ENCODE results near the gene ABCG8.

Gene ABCG8

DNA sequence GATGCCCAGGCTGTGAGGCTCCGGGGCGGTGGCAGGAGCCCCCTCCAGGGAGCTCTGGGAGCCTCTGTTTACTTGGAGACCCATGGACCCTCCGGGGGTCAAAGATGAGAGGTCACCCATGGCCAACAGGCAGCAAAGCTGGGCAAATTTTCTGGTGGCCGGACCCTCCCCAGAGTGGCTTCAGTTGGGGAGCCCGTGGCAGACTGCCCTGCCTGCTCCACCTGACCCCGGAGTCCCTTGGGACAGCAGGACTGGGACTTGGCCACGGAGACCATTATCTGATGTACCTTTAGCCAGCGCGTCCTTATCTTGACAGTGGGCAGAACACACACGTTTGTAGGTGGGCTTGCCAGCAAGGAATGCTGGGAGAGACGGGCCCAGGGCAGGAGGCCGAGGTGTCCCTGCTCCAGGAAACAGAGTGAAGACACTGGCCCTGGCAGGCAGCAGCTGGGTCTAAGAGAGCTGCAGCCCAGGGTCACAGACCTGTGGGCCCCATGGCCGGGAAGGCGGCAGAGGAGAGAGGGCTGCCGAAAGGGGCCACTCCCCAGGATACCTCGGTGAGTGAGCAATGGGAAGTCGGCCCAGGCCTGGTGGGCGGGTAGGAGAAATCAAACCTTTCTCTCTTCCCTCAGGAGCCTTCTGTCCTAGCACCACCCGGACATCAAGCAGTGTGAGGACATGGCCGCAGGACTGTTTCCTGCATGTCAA is at the start of gene ABCG8, which contains the start of gene ABCG5:
Gene ABCG8 (plus strand): TSS at position 412 of the 708 bp plus-strand sequence. CDS start 83 bp downstream, at position 495.
Gene ABCG5 (minus strand): TSS at position 280 of the 708 bp plus-strand sequence. CDS start 160 bp downstream, at position 120.
- Histone ChIP-seq H3K4me1 (no peaks in the 10 kb centered on the region), H3K36me3 (replicated peaks) (no peaks in the 10 kb centered on the region), H3K27me3 (ENCODE audit: low read depth) (no peaks in the 10 kb centered on the region; the same call in 1 of the 2 replicates), H3K4me3 (no peak within 1 kb of the TSS), H3K9me3 (no peaks in the 10 kb centered on the region)
- no peak for DNase-seq (ENCODE audit: low spot score in 2 of 2)
- in situ Hi-C loops (cut with MboI; ENCODE audit: low sequenced_read_pairs) = no loop called here

DNA sequence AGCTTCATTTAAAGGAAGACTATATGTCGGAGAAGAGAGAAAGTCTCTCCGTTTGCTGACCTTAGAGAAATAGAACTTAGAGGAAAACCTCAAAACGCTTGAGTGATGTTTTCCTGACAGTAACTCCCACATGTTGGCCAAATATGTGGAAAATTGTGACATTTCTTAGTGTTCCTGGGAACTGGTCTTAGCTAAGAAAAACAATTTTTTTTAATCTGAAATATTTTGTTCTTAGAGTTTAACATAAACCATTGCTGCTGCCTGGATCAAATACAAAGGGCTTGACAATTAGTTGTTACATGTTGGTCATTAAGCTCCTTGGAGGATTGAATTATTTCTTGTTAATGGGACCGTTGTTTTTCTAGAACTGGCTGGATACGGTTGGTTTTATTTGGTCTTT is 48.6 kb upstream of the ABCG8 start:
- Histone ChIP-seq H3K4me1 (no peaks in the 10 kb centered on the region; the same call in 1 of the 2 replicates), H3K27me3 (ENCODE audit: low read depth) (no peaks in the 10 kb centered on the region), H3K36me3 (replicated peaks) (no peaks in the 10 kb centered on the region), H3K4me3 (no peak overlapping the region), H3K9me3 (no peaks in the 10 kb centered on the region)
- in situ Hi-C loops (cut with MboI; ENCODE audit: low sequenced_read_pairs) = no loop called here
- DNase-seq (ENCODE audit: low spot score in 2 of 2) = no peak

DNA sequence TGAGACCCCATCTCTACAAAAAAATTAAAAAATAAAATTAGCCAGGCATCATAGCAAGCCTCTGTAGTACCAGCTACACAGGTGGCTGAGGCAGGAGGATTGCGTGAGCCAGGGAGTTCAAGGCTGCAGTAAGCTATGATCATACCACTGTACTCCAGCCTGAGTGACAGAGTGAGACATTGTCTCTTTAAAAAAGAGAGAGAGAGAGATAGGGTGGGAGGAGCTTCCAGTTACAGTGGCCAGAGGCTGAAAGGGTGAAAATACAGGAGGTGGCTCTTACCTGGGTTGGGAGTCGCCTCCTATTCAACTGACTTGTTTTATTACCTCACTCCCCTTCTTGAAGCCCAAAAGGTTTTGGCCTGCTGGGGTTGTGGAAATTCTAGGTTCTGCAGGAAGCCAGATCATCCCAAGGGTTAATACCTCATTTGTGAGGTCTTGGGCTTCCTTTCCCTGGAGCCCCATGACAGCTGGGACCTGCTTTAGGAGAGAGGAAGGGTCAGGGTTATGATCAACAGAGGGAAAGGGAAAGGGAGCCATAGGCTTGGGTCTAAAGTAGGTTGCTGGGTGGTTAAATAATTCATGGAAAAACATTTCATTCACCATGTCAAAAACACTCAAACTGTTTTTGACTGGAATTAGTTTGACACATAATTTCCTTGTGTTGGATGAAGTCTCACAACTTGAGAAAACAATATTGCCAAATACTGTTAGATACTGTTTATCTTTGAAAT is 47.6 kb upstream of the ABCG8 start:
- Histone ChIP-seq H3K9me3 (no peaks in the 10 kb centered on the region), H3K36me3 (replicated peaks) (no peaks in the 10 kb centered on the region), H3K27me3 (ENCODE audit: low read depth) (no peaks in the 10 kb centered on the region), H3K4me3 (no peak overlapping the region), H3K4me1 (no peaks in the 10 kb centered on the region; the same call in 1 of the 2 replicates)
- in situ Hi-C loops (cut with MboI; ENCODE audit: low sequenced_read_pairs) = no loop called here
- no peak for DNase-seq (ENCODE audit: low spot score in 2 of 2)

DNA sequence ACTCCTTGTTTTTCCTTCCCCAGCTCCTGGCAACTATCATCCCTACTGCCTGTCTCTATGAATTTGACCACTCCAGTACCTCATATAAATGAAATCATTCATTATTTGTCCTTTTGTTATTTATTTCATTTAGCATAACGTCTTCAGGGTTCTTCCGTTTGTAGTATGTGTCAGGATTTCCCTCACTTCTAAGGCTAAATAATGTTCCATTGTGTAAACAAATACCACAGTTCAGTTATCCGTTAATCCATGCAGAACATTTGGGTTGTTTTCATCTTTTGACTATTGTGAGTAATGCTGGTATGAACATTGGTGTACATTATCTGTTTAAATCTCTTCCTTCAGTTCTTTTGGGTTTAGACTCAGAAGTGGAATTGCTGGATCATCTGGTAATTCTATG is 46.1 kb upstream of the ABCG8 start:
- H3K4me1 ChIP-seq = no peaks in the 10 kb centered on the region; the same call in 1 of the 2 replicates
- in situ Hi-C loops (cut with MboI; ENCODE audit: low sequenced_read_pairs) = no loop called here
- H3K27me3 ChIP-seq (ENCODE audit: low read depth) = no peaks in the 10 kb centered on the region
- DNase-seq (ENCODE audit: low spot score in 2 of 2) = no peak
- H3K4me3 ChIP-seq = no peak overlapping the region
- no peaks in the 10 kb centered on the region for H3K36me3 ChIP-seq (replicated peaks)
- no peaks in the 10 kb centered on the region for H3K9me3 ChIP-seq

- Histone ChIP-seq H3K4me3 (no peak overlapping the region), H3K36me3 (replicated peaks) (no peaks in the 10 kb centered on the region), H3K4me1 (no peaks in the 10 kb centered on the region; the same call in 1 of the 2 replicates), H3K27me3 (ENCODE audit: low read depth) (no peaks in the 10 kb centered on the region), H3K9me3 (no peaks in the 10 kb centered on the region)
- DNase-seq (ENCODE audit: low spot score in 2 of 2) = no peak
- in situ Hi-C loops (cut with MboI; ENCODE audit: low sequenced_read_pairs) = no loop called here
Measured at GRCh38 chr2:43794956-43795355, 43.8 kb upstream of the ABCG8 start.

DNA sequence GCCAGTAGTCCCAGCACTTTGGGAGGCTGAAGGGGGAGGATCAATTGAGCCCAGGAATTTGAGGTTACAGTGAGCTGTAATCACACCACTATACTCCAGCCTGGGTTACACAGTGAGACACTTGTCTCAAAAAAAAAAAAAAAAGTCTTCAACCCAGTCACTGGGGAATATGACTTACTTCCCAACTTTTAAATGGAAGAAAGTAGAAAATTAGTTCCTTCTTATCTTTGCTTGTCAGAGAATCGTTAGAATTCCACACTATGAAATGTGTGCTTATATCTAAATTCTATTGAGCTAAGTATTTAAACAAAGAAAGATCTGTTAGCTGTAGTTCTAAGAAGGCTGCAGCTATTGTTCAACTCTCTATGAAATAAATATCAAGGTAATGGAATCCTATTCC is 42.6 kb upstream of the ABCG8 start:
- in situ Hi-C loops (cut with MboI; ENCODE audit: low sequenced_read_pairs) = no loop called here
- H3K4me3 ChIP-seq = no peak overlapping the region

GRCh38 chr2:43798300-43798699 is 40.5 kb upstream of the ABCG8 start:
- H3K4me3 ChIP-seq = no peak overlapping the region
- in situ Hi-C loops (cut with MboI; ENCODE audit: low sequenced_read_pairs) = no loop called here
- peak in 1 of 2 experiments; percentile 34 for DNase-seq (ENCODE audit: low spot score in 2 of 2)

More for the DNA sequence above, 42.6 kb upstream of the ABCG8 start:
- H3K9me3 ChIP-seq = no peaks in the 10 kb centered on the region
- H3K4me1 ChIP-seq = no peaks in the 10 kb centered on the region; the same call in 1 of the 2 replicates
- H3K27me3 ChIP-seq (ENCODE audit: low read depth) = no peaks in the 10 kb centered on the region
- H3K36me3 ChIP-seq (replicated peaks) = no peaks in the 10 kb centered on the region
- no peak for DNase-seq (ENCODE audit: low spot score in 2 of 2)

GRCh38 chr2:43800894-43801293 is 37.9 kb upstream of the ABCG8 start:
- Histone ChIP-seq H3K4me3 (no peak overlapping the region), H3K27me3 (ENCODE audit: low read depth) (no peaks in the 10 kb centered on the region), H3K36me3 (replicated peaks) (no peaks in the 10 kb centered on the region), H3K9me3 (no peaks in the 10 kb centered on the region), H3K4me1 (no peaks in the 10 kb centered on the region)
- in situ Hi-C loops (cut with MboI; ENCODE audit: low sequenced_read_pairs) = no loop called here
- no peak for DNase-seq (ENCODE audit: low spot score in 2 of 2)

More at GRCh38 chr2:43798300-43798699, 40.5 kb upstream of the ABCG8 start:
- Histone ChIP-seq H3K36me3 (replicated peaks) (no peaks in the 10 kb centered on the region), H3K4me1 (no peaks in the 10 kb centered on the region), H3K27me3 (ENCODE audit: low read depth) (no peaks in the 10 kb centered on the region), H3K9me3 (no peaks in the 10 kb centered on the region)

GRCh38 chr2:43802135-43802534 is 36.6 kb upstream of the ABCG8 start:
- no peak for DNase-seq (ENCODE audit: low spot score in 2 of 2)
- Histone ChIP-seq H3K4me3 (no peak overlapping the region), H3K4me1 (no peaks in the 10 kb centered on the region), H3K36me3 (replicated peaks) (no peaks in the 10 kb centered on the region), H3K9me3 (no peaks in the 10 kb centered on the region), H3K27me3 (ENCODE audit: low read depth) (no peaks in the 10 kb centered on the region)
- in situ Hi-C loops (cut with MboI; ENCODE audit: low sequenced_read_pairs) = no loop called here

DNA sequence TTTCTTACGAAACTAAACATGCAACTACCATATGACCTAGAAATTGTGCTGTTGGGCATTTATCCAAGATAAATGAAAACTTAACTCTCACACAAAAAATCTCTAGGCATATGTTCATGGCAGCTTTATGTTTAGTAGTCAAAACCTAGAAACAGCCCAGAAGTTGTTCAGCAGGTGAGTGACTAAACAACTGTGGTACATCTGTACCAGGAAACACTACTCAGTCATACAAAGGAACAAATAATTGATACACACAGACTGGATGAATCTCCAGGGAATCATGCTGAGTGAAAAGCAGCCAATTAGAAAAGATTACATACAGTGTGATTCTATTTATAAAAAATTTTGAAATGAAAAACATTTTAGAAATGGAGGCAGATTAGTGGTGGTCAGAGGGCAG is 35.7 kb upstream of the ABCG8 start:
- H3K4me3 ChIP-seq = no peak overlapping the region
- no peak for DNase-seq (ENCODE audit: low spot score in 2 of 2)
- in situ Hi-C loops (cut with MboI; ENCODE audit: low sequenced_read_pairs) = no loop called here
- no peaks in the 10 kb centered on the region for H3K4me1 ChIP-seq
- H3K27me3 ChIP-seq (ENCODE audit: low read depth) = no peaks in the 10 kb centered on the region
- no peaks in the 10 kb centered on the region for H3K36me3 ChIP-seq (replicated peaks)
- no peaks in the 10 kb centered on the region for H3K9me3 ChIP-seq

- DNase-seq (ENCODE audit: low spot score in 2 of 2) = no peak
- H3K4me1 ChIP-seq = peaks cover 9% of the 10 kb centered on the region
- no peak overlapping the region for H3K4me3 ChIP-seq
- H3K36me3 ChIP-seq (replicated peaks) = no peaks in the 10 kb centered on the region
- H3K9me3 ChIP-seq = no peaks in the 10 kb centered on the region
- in situ Hi-C loops (cut with MboI; ENCODE audit: low sequenced_read_pairs) = no loop called here
- H3K27me3 ChIP-seq (ENCODE audit: low read depth) = no peaks in the 10 kb centered on the region
Measured at GRCh38 chr2:43806719-43807031, 32.1 kb upstream of the ABCG8 start.

- peaks cover 9% of the 10 kb centered on the region for H3K4me1 ChIP-seq
- H3K9me3 ChIP-seq = no peaks in the 10 kb centered on the region
- DNase-seq (ENCODE audit: low spot score in 2 of 2) = no peak
- H3K27me3 ChIP-seq (ENCODE audit: low read depth) = no peaks in the 10 kb centered on the region
- no peaks in the 10 kb centered on the region for H3K36me3 ChIP-seq (replicated peaks)
- H3K4me3 ChIP-seq = no peak overlapping the region
- in situ Hi-C loops (cut with MboI; ENCODE audit: low sequenced_read_pairs) = no loop called here
Measured at GRCh38 chr2:43810452-43810851, 28.3 kb upstream of the ABCG8 start.

DNA sequence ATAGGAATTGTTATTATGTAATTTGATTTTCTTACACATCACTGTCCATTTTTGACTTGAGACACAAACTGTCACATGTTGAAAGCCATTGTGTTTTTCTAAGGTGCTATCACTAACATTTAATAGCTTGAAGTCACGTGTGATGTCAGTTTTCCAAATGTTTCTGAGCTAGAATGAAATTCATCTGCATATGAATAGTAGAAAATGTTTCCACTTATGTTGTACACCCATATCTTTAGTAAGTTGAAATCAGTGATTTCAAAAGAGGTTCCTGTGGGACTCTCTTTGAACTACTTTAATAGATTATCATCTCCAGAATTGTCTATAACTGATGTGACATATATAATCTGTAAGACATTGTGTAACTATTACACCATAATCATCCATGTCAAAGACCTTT is 27.9 kb upstream of the ABCG8 start:
- no peaks in the 10 kb centered on the region for H3K27me3 ChIP-seq (ENCODE audit: low read depth)
- no peak overlapping the region for H3K4me3 ChIP-seq
- H3K36me3 ChIP-seq (replicated peaks) = no peaks in the 10 kb centered on the region
- H3K4me1 ChIP-seq = peaks cover 9% of the 10 kb centered on the region
- no peaks in the 10 kb centered on the region for H3K9me3 ChIP-seq
- peak in 1 of 2 experiments; percentile 68 for DNase-seq (ENCODE audit: low spot score in 2 of 2)
- in situ Hi-C loops (cut with MboI; ENCODE audit: low sequenced_read_pairs) = no loop called here

DNA sequence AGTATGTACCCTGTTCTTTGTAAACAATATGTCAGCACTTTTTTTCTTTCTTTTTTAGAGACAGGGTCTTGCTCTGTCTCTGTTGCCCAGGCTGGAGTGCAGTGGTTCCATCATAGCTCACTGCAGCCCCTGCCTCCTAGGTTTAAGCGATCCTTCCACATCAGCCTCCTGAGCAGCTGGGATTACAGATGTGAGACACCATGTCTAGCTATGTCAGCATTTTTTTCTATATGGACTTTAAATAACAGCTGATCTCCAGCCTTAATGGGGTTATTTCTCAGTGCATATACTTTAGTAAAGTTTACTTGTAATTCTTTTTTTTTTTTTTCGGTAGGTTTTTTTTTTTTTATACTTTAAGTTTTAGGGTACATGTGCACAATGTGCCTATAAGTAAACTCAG is 26.8 kb upstream of the ABCG8 start:
- H3K4me3 ChIP-seq = no peak overlapping the region
- DNase-seq (ENCODE audit: low spot score in 2 of 2) = no peak
- H3K27me3 ChIP-seq (ENCODE audit: low read depth) = no peaks in the 10 kb centered on the region
- peaks cover 9% of the 10 kb centered on the region for H3K4me1 ChIP-seq
- in situ Hi-C loops (cut with MboI; ENCODE audit: low sequenced_read_pairs) = no loop called here
- H3K9me3 ChIP-seq = no peaks in the 10 kb centered on the region
- H3K36me3 ChIP-seq (replicated peaks) = no peaks in the 10 kb centered on the region

All from HAP-1 (cell line).